HepG2 (cell line): ENCODE measurements around the gene KCNB1. TPM values are rescaled to one million over a fixed set of nuclear protein-coding genes. Genes with fewer than 3 reads are reported as not detected.

Experiments
- CCAR2 ChIP-seq: fragments of 200-400 bp; formaldehyde crosslinking; optimal IDR thresholded peaks from 2 replicates; pipeline ENCODE3; 2018; ENCODE audit warnings: low read depth, mild to moderate bottlenecking, low read length, moderate library complexity
- ZNF282 ChIP-seq: fragments of 450-650 bp; IDR thresholded peaks from 2 replicates; pipeline ENCODE4 v1.6.1; 2018; ENCODE audit not compliant: partially characterized antibody
- ZNF597 ChIP-seq: sonication (generic); formaldehyde crosslinking; IDR thresholded peaks from 2 replicates; pipeline ENCODE4 v1.5.0; 2020; ENCODE audit warnings: missing genetic modification reagents
- ZNF766 ChIP-seq: sonication (generic); formaldehyde crosslinking; IDR thresholded peaks from 2 replicates; pipeline ENCODE4 v1.5.0; 2020; ENCODE audit warnings: missing genetic modification reagents, borderline replicate concordance
- polyA plus RNA-seq, 8 experiments: library from polyadenylated mRNA; depleted of rRNA in 3 of 8; stranded (reverse) in 7 of 8; unstranded in 1 of 8; fragments of >200 nt; fragmentation: Illumina TruSeq in 4 of 8; extraction: Trizol in 4 of 8; gene quantifications; 2 replicates each; pipeline versions ENCODE4 v1.2.1 to v1.2.3, GENCODE V29; 2011 to 2016; ENCODE audit warnings: low read depth in 4 of 8, missing spikeins in 1 of 8, mixed read lengths in 1 of 8; ENCODE audit not compliant: insufficient read depth in 1 of 8
- total RNA-seq, 5 experiments: library from RNA; depleted of rRNA; stranded (reverse); fragments of >200 nt; fragmentation: Illumina TruSeq; extraction: Trizol; gene quantifications; 2 replicates each; pipeline ENCODE4 v1.2.3, GENCODE V29; 2016; ENCODE audit warnings: low read depth in 1 of 5
- TF ChIP-seq, protein P1 (sequence below): sonication (generic); formaldehyde crosslinking; IDR thresholded peaks from 2 replicates; pipeline ENCODE4 v1.4.0; 2020; ENCODE audit warnings: missing genetic modification reagents, mild to moderate bottlenecking, borderline replicate concordance

KCNB1 gene
- total and polyA plus RNA-seq, 2 of the 13 experiments (the other 11 are each of a cell fraction or from before 2014, with no cell fraction given) = 0.02 TPM; not detected in 1

GRCh38 chr20:49508435-49509199 is 26.1 kb upstream of the KCNB1 start (continued):
- TF ChIP-seq ZNF597 (CRISPR knock-in tag) (no peak), CCAR2 (no peak), ZNF282 (no peak), ZNF766 (CRISPR knock-in tag) (peak; percentile 76; the same call in 1 of the 2 replicates)
- TF ChIP-seq, protein P1, sequence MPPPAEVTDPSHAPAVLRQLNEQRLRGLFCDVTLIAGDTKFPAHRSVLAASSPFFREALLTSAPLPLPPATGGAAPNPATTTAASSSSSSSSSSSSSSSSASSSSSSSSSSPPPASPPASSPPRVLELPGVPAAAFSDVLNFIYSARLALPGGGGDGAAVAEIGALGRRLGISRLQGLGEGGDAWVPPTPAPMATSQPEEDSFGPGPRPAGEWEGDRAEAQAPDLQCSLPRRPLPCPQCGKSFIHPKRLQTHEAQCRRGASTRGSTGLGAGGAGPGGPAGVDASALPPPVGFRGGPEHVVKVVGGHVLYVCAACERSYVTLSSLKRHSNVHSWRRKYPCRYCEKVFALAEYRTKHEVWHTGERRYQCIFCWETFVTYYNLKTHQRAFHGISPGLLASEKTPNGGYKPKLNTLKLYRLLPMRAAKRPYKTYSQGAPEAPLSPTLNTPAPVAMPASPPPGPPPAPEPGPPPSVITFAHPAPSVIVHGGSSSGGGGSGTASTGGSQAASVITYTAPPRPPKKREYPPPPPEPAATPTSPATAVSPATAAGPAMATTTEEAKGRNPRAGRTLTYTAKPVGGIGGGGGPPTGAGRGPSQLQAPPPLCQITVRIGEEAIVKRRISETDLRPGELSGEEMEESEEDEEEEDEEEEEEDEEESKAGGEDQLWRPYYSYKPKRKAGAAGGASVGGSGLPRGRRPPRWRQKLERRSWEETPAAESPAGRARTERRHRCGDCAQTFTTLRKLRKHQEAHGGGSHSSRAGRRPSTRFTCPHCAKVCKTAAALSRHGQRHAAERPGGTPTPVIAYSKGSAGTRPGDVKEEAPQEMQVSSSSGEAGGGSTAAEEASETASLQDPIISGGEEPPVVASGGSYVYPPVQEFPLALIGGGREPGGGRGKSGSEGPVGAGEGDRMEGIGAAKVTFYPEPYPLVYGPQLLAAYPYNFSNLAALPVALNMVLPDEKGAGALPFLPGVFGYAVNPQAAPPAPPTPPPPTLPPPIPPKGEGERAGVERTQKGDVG = 0 out of 2 replicates have a peak, but pooled peaks have one; percentile 29
